ENCODE measurements around the gene RAVER2. TPM values are rescaled to one million over a fixed set of nuclear protein-coding genes. Genes with fewer than 3 reads are reported as not detected.
"Not testable (repeated sequence)": the region's sequence is repeated elsewhere in the genome, so short reads cannot be mapped to it uniquely, and the experiment has no call there.

Gene RAVER2
- total RNA-seq, 5 donors from 2014 or later (not counting 1 experiment from before 2014, with no cell fraction given), result 0.76 to 2.2 (median 1.4) TPM

DNA sequence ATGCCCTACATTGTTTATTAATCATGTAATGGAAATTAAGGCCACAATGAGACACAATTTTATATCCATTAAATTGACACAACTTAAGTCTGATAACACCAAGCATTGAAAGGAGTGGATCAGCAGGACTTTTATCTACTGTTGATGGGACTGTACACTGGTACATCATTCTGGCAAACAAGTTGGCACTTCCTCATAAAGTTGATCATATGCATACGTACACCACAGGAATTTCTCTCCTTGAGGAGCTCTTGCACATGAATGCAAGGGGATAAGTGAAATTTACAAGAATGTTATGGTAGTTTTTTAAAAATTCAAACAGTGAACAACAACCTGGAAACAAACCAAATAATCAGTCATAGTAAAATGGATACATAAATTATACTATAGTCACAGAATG lies 20.1 kb downstream of the RAVER2 start:
- Mint-ChIP-seq H3K9me3 (no peaks in the 10 kb centered on the region), H3K27ac (no peak overlapping the region), H3K4me3 (no peak overlapping the region), H3K4me1 (peaks cover 7 to 10% (median 8%) of the 10 kb centered on the region in 3 donors), H3K36me3 (no peaks in the 10 kb centered on the region), H3K27me3 (no peaks in the 10 kb centered on the region)
- CTCF ChIA-PET, result interaction anchor here in 1 of 2 donors (0.5 kb wide), 1 partner anchor 1283 kb away, joined by 3 read pairs; no protein-coding TSS in a partner anchor
- DNase-seq (no peak), ATAC-seq (replicated peaks in 1 of 4) (no peak)
- Histone ChIP-seq H3K27me3 (replicated peaks in 1 of 2; ENCODE audit: control insufficient read depth in 2 of 2, extremely low read depth in 1 of 2, insufficient read depth in 2 of 2, low read length in 1 of 2) (no peaks in the 10 kb centered on the region), H3K4me1 (ENCODE audit: control insufficient read depth in 1 of 2, extremely low read depth in 1 of 2, insufficient read depth in 2 of 2, low read length in 2 of 2) (peaks cover 0 to 4% of the 10 kb centered on the region in 2 experiments), H3K4me3 (ENCODE audit: control insufficient read depth in 1 of 2, extremely low read depth in 1 of 2, low read length in 1 of 2) (no peak overlapping the region), H3K27ac (ENCODE audit: low read length) (no peak overlapping the region), H3K9me3 (no peaks in the 10 kb centered on the region), H3K36me3 (ENCODE audit: control insufficient read depth in 2 of 2, extremely low read depth in 1 of 2, insufficient read depth in 1 of 2, low read length in 1 of 2) (no peaks in the 10 kb centered on the region)
- POLR2A ChIA-PET, result interaction anchor here in 1 of 2 donors (0.5 kb wide), 1 partner anchor 10 kb away, joined by 5 read pairs; no protein-coding TSS in a partner anchor
- WGBS (ENCODE audit: insufficient coverage), result no CpG with 5 or more reads among the region's 1 CpG

DNA sequence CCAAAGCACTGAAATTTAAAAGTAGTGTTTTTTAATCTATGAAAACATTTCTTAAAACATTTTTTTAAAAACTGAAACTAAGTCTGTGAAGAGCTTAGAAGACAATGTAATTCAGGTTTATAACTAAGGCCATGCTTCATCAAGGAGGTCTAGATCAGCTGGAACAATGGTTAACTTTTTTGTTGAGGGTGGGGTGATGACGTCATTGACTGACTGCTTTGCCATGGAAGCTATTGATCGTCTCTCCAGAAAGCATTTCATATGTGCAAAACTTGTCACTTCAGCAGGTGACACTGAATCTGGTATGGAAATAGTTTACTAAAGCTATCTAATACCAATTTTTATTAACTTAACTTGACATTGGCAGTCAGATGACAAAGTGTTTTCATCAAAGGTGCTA lies 21.0 kb downstream of the RAVER2 start:
- CTCF ChIA-PET, result interaction anchor here (0.5 to 0.7 kb wide), 2 partner anchors 80 to 525 kb away, joined by 3 read pairs; no protein-coding TSS in a partner anchor
- no peaks in the 10 kb centered on the region for H3K27me3 Mint-ChIP-seq

DNA sequence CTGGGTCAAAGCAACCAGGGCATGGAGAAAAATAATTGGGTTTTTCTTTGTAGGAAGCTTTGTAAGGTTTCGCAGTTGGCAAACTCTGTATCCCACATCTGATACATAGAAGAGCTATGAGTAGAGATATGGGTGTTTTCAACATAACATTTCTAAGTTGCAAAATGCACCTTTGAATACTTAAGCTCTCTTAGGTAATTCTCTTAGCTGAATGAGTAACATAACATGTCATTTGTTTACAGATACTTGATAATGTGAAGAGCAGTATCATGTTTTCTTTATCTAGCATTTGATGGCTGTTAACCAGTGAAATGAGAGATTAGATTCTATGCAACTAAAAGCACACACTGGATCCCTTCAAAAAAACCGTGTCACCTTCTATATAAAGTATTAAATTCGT lies 21.6 kb downstream of the RAVER2 start:
- Histone ChIP-seq H3K4me3 (ENCODE audit: control insufficient read depth in 1 of 2, extremely low read depth in 1 of 2, low read length in 1 of 2) (no peak overlapping the region), H3K27ac (ENCODE audit: low read length) (no peak overlapping the region), H3K9me3 (peaks cover 2% of the 10 kb centered on the region), H3K27me3 (replicated peaks in 1 of 2; ENCODE audit: control insufficient read depth in 2 of 2, extremely low read depth in 1 of 2, insufficient read depth in 2 of 2, low read length in 1 of 2) (no peaks in the 10 kb centered on the region), H3K36me3 (ENCODE audit: control insufficient read depth in 2 of 2, extremely low read depth in 1 of 2, insufficient read depth in 1 of 2, low read length in 1 of 2) (no peaks in the 10 kb centered on the region), H3K4me1 (ENCODE audit: control insufficient read depth in 1 of 2, extremely low read depth in 1 of 2, insufficient read depth in 2 of 2, low read length in 2 of 2) (peaks cover 0 to 7% of the 10 kb centered on the region in 2 experiments)
- DNase-seq (no peak), ATAC-seq (replicated peaks in 1 of 4) (no peak)
- Mint-ChIP-seq H3K27ac (no peak overlapping the region), H3K36me3 (peaks cover 3% of the 10 kb centered on the region), H3K9me3 (peaks cover 0 to 11% (median 4%) of the 10 kb centered on the region in 3 donors), H3K4me3 (no peak overlapping the region), H3K27me3 (no peaks in the 10 kb centered on the region), H3K4me1 (peaks cover 11 to 14% (median 12%) of the 10 kb centered on the region in 3 donors)
- no CpG with 5 or more reads among the region's 3 CpGs for WGBS (ENCODE audit: insufficient coverage)
- ChIA-PET CTCF (interaction anchor here (0.5 to 0.7 kb wide), 2 partner anchors 81 to 524 kb away, joined by 3 read pairs; no protein-coding TSS in a partner anchor), POLR2A (interaction anchor here in 1 of 2 donors (1.3 kb wide), 1 partner anchor 23 kb away, joined by 4 read pairs; no protein-coding TSS in a partner anchor)

More for the DNA sequence above, 21.0 kb downstream of the RAVER2 start:
- no peaks in the 10 kb centered on the region for H3K36me3 ChIP-seq (ENCODE audit: control insufficient read depth in 2 of 2, extremely low read depth in 1 of 2, insufficient read depth in 1 of 2, low read length in 1 of 2)
- Mint-ChIP-seq H3K4me1 (peaks cover 11 to 14% (median 12%) of the 10 kb centered on the region in 3 donors), H3K27ac (no peak overlapping the region), H3K4me3 (no peak overlapping the region), H3K36me3 (peaks cover under 1% of the 10 kb centered on the region), H3K9me3 (peaks cover 0 to 7% (median 2%) of the 10 kb centered on the region in 3 donors)
- WGBS (ENCODE audit: insufficient coverage), result no CpG with 5 or more reads among the region's 2 CpGs
- ATAC-seq (replicated peaks in 1 of 4) (no peak), DNase-seq (no peak)
- no peaks in the 10 kb centered on the region for H3K27me3 ChIP-seq (replicated peaks in 1 of 2; ENCODE audit: control insufficient read depth in 2 of 2, extremely low read depth in 1 of 2, insufficient read depth in 2 of 2, low read length in 1 of 2)
- no peak overlapping the region for H3K27ac ChIP-seq (ENCODE audit: low read length)
- peaks cover 0 to 7% of the 10 kb centered on the region in 2 experiments for H3K4me1 ChIP-seq (ENCODE audit: control insufficient read depth in 1 of 2, extremely low read depth in 1 of 2, insufficient read depth in 2 of 2, low read length in 2 of 2)
- H3K4me3 ChIP-seq (ENCODE audit: control insufficient read depth in 1 of 2, extremely low read depth in 1 of 2, low read length in 1 of 2), result no peak overlapping the region
- H3K9me3 ChIP-seq, result no peaks in the 10 kb centered on the region
- POLR2A ChIA-PET, result no interaction called here

DNA sequence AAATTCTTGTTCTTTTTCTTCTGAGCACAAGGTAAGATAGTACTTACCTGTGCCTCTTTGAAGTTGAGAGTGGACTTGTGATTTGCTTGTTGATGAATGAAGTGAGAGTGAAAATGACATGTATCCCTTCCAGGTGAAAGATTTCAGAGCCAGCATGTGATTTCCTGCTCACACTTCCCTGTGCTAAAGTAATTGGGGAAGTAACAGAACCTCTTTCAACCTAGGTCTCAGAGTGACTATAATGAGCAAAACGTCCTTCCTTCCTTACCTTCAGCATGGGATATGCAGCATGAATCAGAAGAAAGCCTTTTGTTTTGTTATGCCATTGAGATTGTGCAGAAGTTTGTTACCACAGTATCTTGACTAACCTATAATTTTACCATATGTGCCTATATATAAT lies 24.6 kb downstream of the RAVER2 start:
- H3K4me1 Mint-ChIP-seq, result peaks cover 11 to 14% (median 12%) of the 10 kb centered on the region in 3 donors
- Histone ChIP-seq H3K4me3 (ENCODE audit: control insufficient read depth in 1 of 2, extremely low read depth in 1 of 2, low read length in 1 of 2) (no peak overlapping the region), H3K27ac (ENCODE audit: low read length) (no peak overlapping the region), H3K27me3 (replicated peaks in 1 of 2; ENCODE audit: control insufficient read depth in 2 of 2, extremely low read depth in 1 of 2, insufficient read depth in 2 of 2, low read length in 1 of 2) (no peaks in the 10 kb centered on the region), H3K9me3 (peaks cover 5% of the 10 kb centered on the region), H3K36me3 (ENCODE audit: control insufficient read depth in 2 of 2, extremely low read depth in 1 of 2, insufficient read depth in 1 of 2, low read length in 1 of 2) (no peaks in the 10 kb centered on the region), H3K4me1 (ENCODE audit: control insufficient read depth in 1 of 2, extremely low read depth in 1 of 2, insufficient read depth in 2 of 2, low read length in 2 of 2) (peaks cover 0 to 7% of the 10 kb centered on the region in 2 experiments)
- WGBS (ENCODE audit: insufficient coverage), result no CpG with 5 or more reads among the region's 1 CpG
- H3K27me3 Mint-ChIP-seq, result no peaks in the 10 kb centered on the region
- POLR2A ChIA-PET, result no interaction called here
- no peak for ATAC-seq (replicated peaks in 1 of 4)
- peaks cover 4 to 11% (median 5%) of the 10 kb centered on the region in 3 donors for H3K9me3 Mint-ChIP-seq
- no peak overlapping the region for H3K4me3 Mint-ChIP-seq
- peaks cover 3% of the 10 kb centered on the region for H3K36me3 Mint-ChIP-seq
- DNase-seq, result no peak
- no peak overlapping the region for H3K27ac Mint-ChIP-seq
- CTCF ChIA-PET, result interaction anchor here in 1 of 2 donors (0.6 kb wide), 1 partner anchor 54 kb away, joined by 3 read pairs; no protein-coding TSS in a partner anchor

DNA sequence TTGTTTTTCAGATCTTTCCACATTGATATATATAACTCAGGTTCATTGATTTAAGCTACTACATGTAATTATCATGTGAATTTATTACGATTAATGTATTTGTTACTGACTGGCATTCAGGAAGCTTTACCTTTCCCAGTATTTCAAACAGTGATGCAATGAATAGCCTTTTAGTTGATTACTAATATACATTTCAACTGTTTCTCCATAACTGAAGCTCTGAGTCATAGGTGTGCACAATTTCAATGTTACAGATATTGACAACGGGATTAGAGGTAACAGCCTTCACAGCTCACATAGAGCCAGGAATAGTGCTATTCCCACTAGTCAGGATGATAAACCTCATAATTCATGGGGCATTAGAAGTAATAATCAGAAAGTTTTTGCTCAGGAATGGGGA lies 25.1 kb downstream of the RAVER2 start:
- no peak overlapping the region for H3K27ac ChIP-seq (ENCODE audit: low read length)
- Mint-ChIP-seq H3K9me3 (peaks cover 4 to 11% (median 5%) of the 10 kb centered on the region in 3 donors), H3K4me3 (no peak overlapping the region), H3K27me3 (no peaks in the 10 kb centered on the region), H3K27ac (no peak overlapping the region), H3K36me3 (peaks cover 3% of the 10 kb centered on the region), H3K4me1 (peaks cover 11 to 14% (median 12%) of the 10 kb centered on the region in 3 donors)
- DNase-seq, result no peak
- H3K9me3 ChIP-seq, result peaks cover 5% of the 10 kb centered on the region
- ChIA-PET POLR2A (no interaction called here), CTCF (interaction anchor here in 1 of 2 donors (0.6 kb wide), 1 partner anchor 55 kb away, joined by 3 read pairs; no protein-coding TSS in a partner anchor)
- no peak for ATAC-seq (replicated peaks in 1 of 4)
- peaks cover 0 to 7% of the 10 kb centered on the region in 2 experiments for H3K4me1 ChIP-seq (ENCODE audit: control insufficient read depth in 1 of 2, extremely low read depth in 1 of 2, insufficient read depth in 2 of 2, low read length in 2 of 2)
- no peaks in the 10 kb centered on the region for H3K36me3 ChIP-seq (ENCODE audit: control insufficient read depth in 2 of 2, extremely low read depth in 1 of 2, insufficient read depth in 1 of 2, low read length in 1 of 2)
- no CpG with 5 or more reads among the region's 2 CpGs for WGBS (ENCODE audit: insufficient coverage)
- H3K27me3 ChIP-seq (replicated peaks in 1 of 2; ENCODE audit: control insufficient read depth in 2 of 2, extremely low read depth in 1 of 2, insufficient read depth in 2 of 2, low read length in 1 of 2), result no peaks in the 10 kb centered on the region
- H3K4me3 ChIP-seq (ENCODE audit: control insufficient read depth in 1 of 2, extremely low read depth in 1 of 2, low read length in 1 of 2), result no peak overlapping the region

DNA sequence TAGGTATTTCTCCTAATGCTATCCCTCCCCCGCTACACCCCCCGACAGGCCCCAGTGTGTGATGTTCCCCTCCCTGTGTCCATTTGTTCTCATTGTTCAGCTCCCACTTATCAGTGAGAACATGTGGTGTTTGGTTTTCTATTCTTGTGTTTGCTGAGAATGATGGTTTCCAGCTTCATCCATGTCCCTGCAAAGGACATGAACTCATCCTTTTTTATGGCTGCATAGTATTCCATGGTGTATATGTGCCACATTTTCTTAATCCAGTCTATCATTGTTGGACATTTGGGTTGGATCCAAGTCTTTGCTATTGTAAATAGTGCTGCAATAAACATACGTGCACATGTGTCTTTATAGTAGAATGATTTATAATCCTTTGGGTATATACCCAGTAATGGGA lies 28.4 kb downstream of the RAVER2 start:
- CTCF ChIA-PET, result interaction anchor here in 1 of 2 donors (0.6 kb wide), 1 partner anchor 19 kb away, joined by 3 read pairs; no protein-coding TSS in a partner anchor
- H3K36me3 ChIP-seq (ENCODE audit: control insufficient read depth in 2 of 2, extremely low read depth in 1 of 2, insufficient read depth in 1 of 2, low read length in 1 of 2); H3K27me3 ChIP-seq (replicated peaks in 1 of 2; ENCODE audit: control insufficient read depth in 2 of 2, extremely low read depth in 1 of 2, insufficient read depth in 2 of 2, low read length in 1 of 2); H3K27ac ChIP-seq (ENCODE audit: low read length); H3K27ac Mint-ChIP-seq; H3K4me3 Mint-ChIP-seq; DNase-seq; H3K36me3 Mint-ChIP-seq; ATAC-seq (replicated peaks in 1 of 4); H3K27me3 Mint-ChIP-seq; H3K4me1 ChIP-seq (ENCODE audit: control insufficient read depth in 1 of 2, extremely low read depth in 1 of 2, insufficient read depth in 2 of 2, low read length in 2 of 2); H3K4me3 ChIP-seq (ENCODE audit: control insufficient read depth in 1 of 2, extremely low read depth in 1 of 2, low read length in 1 of 2); H3K9me3 ChIP-seq: not testable (repeated sequence)
- WGBS (ENCODE audit: insufficient coverage), result no CpG with 5 or more reads among the region's 3 CpGs
- POLR2A ChIA-PET, result interaction anchor here in 1 of 2 donors (0.6 kb wide), 1 partner anchor 23 kb away, joined by 5 read pairs; no protein-coding TSS in a partner anchor
- H3K9me3 Mint-ChIP-seq, result peaks cover 4 to 11% (median 5%) of the 10 kb centered on the region in 3 donors
- peaks cover 11 to 14% (median 12%) of the 10 kb centered on the region in 3 donors for H3K4me1 Mint-ChIP-seq

All from T-cell (primary cell).